Cardiac fibroblast (primary cell): ENCODE results near the gene E2F6.
"Not testable (repeated sequence)": the region's sequence is repeated elsewhere in the genome, so short reads cannot be mapped to it uniquely, and the experiment has no call there.

Experiments used
- DNase-seq, 2 donors: peaks; one replicate each; pipeline versions ENCODE4 v3.0.0 to v3.0.0-alpha.2; 2010; ENCODE audit warnings: low read depth in 2 of 2
- H3K4me3 ChIP-seq, 2 donors: replicated peaks in 1 of 2; 1 replicate in 1 of 2; 2 replicates in 1 of 2; pipeline ENCODE4 v1.5.1; 2011; ENCODE audit warnings: low read depth in 2 of 2, low read length in 2 of 2, mild to moderate bottlenecking in 2 of 2, moderate library complexity in 1 of 2
- CTCF ChIP-seq: IDR thresholded peaks from one replicate; pipeline ENCODE4 v1.5.1; 2011; ENCODE audit warnings: low read depth, mild to moderate bottlenecking, low read length, inconsistent platforms

Gene E2F6

GRCh38 chr2:11406958-11407381 lies 59.0 kb downstream of the E2F6 start:
- TF ChIP-seq CTCF, result no peak
- H3K4me3 ChIP-seq, result no peak overlapping the region
- peak; percentile 60 to 83 for DNase-seq

DNA sequence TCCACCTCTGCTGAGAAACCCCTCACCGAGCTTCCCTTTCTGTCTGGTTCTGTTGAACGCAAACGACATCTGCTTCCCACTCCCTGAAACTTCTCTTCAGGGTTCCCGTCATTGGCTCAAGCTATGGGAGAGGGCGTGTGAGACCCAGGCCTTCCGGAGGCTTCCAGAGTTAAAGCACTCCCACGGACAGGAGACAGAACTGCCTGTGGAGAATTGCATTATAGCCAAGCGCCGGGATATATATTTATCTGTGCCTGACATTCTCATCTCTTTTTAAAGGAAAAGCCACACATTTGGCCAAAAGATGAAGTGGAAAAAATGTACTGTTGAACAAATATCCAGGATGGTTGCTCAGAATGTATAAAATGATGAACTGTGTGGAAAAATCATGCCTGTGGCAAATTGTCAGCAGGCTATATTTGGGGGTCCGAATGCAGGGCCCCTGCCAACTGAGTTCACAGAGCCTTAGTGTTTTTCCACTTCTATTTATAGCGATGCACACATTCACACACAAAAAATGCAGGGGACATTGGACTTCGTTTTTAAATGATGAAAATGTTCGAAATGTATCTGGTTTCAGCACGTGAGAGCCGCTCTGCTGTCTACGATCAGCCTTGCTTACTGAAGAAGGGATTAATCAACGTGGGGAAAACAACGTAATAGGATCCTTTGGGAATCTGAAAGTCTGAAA lies 59.5 kb downstream of the E2F6 start:
- no peak for TF ChIP-seq CTCF
- peak; percentile 59 to 66 for DNase-seq
- no peak overlapping the region for H3K4me3 ChIP-seq

DNA sequence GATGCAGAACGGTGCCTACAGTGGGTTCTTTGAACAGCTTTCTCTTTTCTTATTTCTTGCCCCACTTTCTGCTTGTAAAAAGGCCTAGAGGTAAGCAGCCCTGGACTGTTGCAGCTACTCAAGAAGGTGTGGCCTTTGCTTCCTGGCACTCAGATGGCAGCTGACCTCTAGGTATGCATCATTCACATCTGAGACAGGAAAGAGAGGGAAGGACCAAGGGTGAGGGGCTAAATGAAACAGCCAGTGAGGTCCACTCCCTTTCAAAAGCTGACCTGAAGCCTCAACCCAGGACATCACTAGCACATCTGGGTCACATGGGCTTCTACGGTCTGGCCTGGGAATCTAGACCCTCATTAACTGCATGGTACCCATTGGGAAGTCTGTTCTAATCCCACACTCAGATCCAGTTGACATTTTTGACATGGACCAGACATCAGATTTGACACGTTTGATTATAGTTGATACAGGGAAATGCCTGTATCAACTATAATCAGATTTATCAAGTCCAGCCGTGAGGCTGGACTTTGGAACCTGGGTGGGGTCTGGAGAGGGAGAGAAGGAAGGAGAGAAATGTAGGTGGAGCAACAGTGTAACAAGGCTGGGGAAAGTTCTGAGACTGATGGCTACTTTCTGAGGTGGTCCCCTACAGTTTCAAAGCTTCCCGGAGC lies 60.2 kb downstream of the E2F6 start:
- no peak for DNase-seq
- no peak for TF ChIP-seq CTCF
- H3K4me3 ChIP-seq, result no peak overlapping the region

DNA sequence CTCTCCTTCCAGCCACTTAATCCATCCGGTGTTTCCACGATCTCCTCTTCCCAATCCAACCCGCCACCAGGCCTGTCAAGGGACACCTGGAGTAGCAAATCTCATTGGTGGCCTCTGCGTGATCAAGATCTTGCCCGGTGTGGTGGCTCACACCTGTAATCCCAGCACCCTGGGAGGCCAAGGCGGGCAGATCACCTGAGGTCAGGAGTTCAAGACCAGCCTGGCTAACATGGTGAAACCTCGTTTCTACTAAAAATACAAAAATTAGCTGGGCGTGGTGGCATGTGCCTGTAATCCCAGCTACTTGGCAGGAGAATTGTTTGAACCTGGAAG lies 60.9 kb downstream of the E2F6 start:
- not testable (repeated sequence) for DNase-seq

GRCh38 chr2:11404376-11405073 lies 61.4 kb downstream of the E2F6 start:
- DNase-seq, result no peak
- no peak overlapping the region for H3K4me3 ChIP-seq
- TF ChIP-seq CTCF, result no peak

More for the DNA sequence above, 60.9 kb downstream of the E2F6 start:
- not testable (repeated sequence) for H3K4me3 ChIP-seq

- TF ChIP-seq CTCF, result no peak
- H3K4me3 ChIP-seq, result no peak overlapping the region
- no peak for DNase-seq
Measured at GRCh38 chr2:11402436-11402835, 63.5 kb downstream of the E2F6 start.

GRCh38 chr2:11399438-11399762 lies 66.6 kb downstream of the E2F6 start:
- TF ChIP-seq CTCF, result no peak
- DNase-seq, result no peak
- H3K4me3 ChIP-seq, result no peak overlapping the region
